ENCODE data around the gene ATXN7. TPM values are rescaled to one million over a fixed set of nuclear protein-coding genes. Genes with fewer than 3 reads are reported as not detected.

The ATXN7 gene
- total and polyA plus RNA-seq, 10 of the 15 experiments (the other 5 are each of a cell fraction or from before 2014, with no cell fraction given), result 0.83 to 24.6 (median 8.5) TPM

DNA sequence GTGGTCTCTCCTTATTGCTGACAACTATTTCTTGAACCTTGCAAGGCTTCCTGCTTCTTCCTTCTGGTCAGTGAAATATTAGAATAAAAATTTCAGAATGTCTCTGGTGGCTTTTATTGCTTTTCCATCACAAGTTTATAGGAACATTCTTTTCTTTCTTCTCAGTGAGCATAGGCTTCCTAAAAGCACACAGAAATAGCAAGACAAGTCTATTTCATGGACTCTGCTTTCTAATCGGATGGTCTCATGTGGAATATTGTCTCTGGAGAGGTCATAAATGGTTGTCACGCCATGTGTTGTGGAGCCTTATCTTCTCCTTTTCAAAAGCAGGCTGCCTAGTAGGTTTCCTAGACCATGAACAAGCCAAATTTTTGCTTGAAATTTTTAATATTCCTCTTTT, 169.4 kb downstream of the ATXN7 start:
- no peaks in the 10 kb centered on the region for H3K79me2 ChIP-seq (ENCODE audit: control insufficient read depth, insufficient read depth, low read length)
- H3K9me3 ChIP-seq (replicated peaks; ENCODE audit: control insufficient read depth, insufficient read depth, low read length), result no peaks in the 10 kb centered on the region; the same call in 2 of the 3 replicates
- no TSS peak for BruUV-seq (replicated peaks)
- ChIA-PET POLR2A (interaction anchor here (0.6 kb wide), 2 partner anchors 450 to 452 kb away, joined by 3 read pairs; no protein-coding TSS in a partner anchor), SMC1A (ENCODE audit: uncharacterized antibody, unreplicated experiment) (interaction anchor here (0.9 to 7.3 kb wide), 3 partner anchors 155 to 451 kb away, joined by 3 to 98 read pairs (median 4); partner anchors contain the start of gene PRICKLE2), CTCF (interaction anchor here (1.0 to 6.3 kb wide), 3 partner anchors 362 to 451 kb away, joined by 3 to 99 read pairs (median 34); no protein-coding TSS in a partner anchor), RAD21 (ENCODE audit: unreplicated experiment) (interaction anchor here (1.0 kb wide), 1 partner anchor 497 kb away, joined by 4 read pairs; no protein-coding TSS in a partner anchor)
- intact Hi-C loops (cut with micrococcal nuclease; ENCODE audit: unreplicated experiment), result loop anchor here (10.0 kb wide), 1 partner anchor 192 kb away; the partner anchor contains the start of gene PRICKLE2
- TF ChIP-seq JUND (IDR thresholded peaks at IDR 0.05; ENCODE audit: low read depth, low read length), result no peak
- TF ChIP-seq SUZ12 (IDR thresholded peaks at IDR 0.05; ENCODE audit: unreplicated experiment), result no peak
- TF ChIP-seq ZNF622 (IDR thresholded peaks at IDR 0.05), result no peak
- no peak for TF ChIP-seq TARDBP (IDR thresholded peaks at IDR 0.05; ENCODE audit: borderline replicate concordance)
- TF ChIP-seq KAT2A (conservative IDR thresholded peaks at IDR 0.05; ENCODE audit: control insufficient read depth, low read depth, low read length), result no peak
- no peak for TF ChIP-seq EGR1 (IDR thresholded peaks at IDR 0.05; ENCODE audit: borderline replicate concordance in 1 of 2, low read depth in 2 of 2, low read length in 2 of 2)
- no peak for TF ChIP-seq CHD2 (IDR thresholded peaks at IDR 0.05; ENCODE audit: borderline replicate concordance, low read depth, low read length)
- WGBS (ENCODE audit: insufficient coverage, insufficient replicate concordance, low lambda C conversion rate, missing lambda C conversion rate), result 62% methylated on average over 2 of the region's 2 CpGs
- no peak overlapping the region for H2AFZ ChIP-seq (ENCODE audit: control insufficient read depth, low read depth, low read length)
- ATAC-seq, result no peak
- no peak overlapping the region for H3K9ac ChIP-seq (ENCODE audit: control insufficient read depth, insufficient read depth, low read length)
- H3K27ac ChIP-seq (ENCODE audit: control insufficient read depth, insufficient read depth), result no peak overlapping the region
- in situ Hi-C loops (cut with MboI), result loop anchor here (5.0 kb wide), 1 partner anchor 449 kb away; no protein-coding TSS in a partner anchor
- H3K4me1 ChIP-seq (ENCODE audit: control insufficient read depth, insufficient read depth, low read length), result no peaks in the 10 kb centered on the region; the same call in 1 of the 2 replicates
- no peaks in the 10 kb centered on the region for H3K27me3 ChIP-seq (replicated peaks in 1 of 2; ENCODE audit: control insufficient read depth in 2 of 2, insufficient read depth in 2 of 2, low read length in 1 of 2)
- H4K20me1 ChIP-seq (ENCODE audit: control insufficient read depth, insufficient read depth), result no peaks in the 10 kb centered on the region
- H3K4me3 ChIP-seq, result no peak overlapping the region
- H3K36me3 ChIP-seq (ENCODE audit: control insufficient read depth in 2 of 2, insufficient read depth in 2 of 2, low read length in 1 of 2), result no peaks in the 10 kb centered on the region
- H3K4me2 ChIP-seq (ENCODE audit: control insufficient read depth, insufficient read depth), result no peak overlapping the region
- no peak for DNase-seq (ENCODE audit: low read depth, low spot score)
- FAIRE-seq, result no peak

DNA sequence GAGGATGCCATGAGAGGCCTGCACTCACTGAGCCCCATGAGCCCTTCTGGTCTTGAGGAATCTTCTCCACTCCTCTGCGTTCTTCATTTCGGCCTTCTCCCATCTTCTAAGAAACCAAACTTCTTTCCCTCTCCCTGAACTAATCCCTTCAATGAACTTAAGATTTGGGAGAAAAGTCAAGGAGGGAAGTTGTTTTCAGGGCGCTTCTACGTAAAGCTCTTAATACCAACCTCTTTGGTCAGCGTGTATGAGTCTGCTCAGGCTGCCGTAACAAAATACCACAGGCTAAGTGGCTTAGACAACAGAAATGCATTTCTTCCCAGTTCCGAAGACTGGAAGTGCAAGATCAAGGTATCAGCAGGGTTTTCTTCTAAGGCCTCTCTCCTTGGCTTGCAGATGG, 173.4 kb downstream of the ATXN7 start:
- no peaks in the 10 kb centered on the region for H3K27me3 ChIP-seq (replicated peaks in 1 of 2; ENCODE audit: control insufficient read depth in 2 of 2, insufficient read depth in 2 of 2, low read length in 1 of 2)
- WGBS (ENCODE audit: insufficient coverage, insufficient replicate concordance, low lambda C conversion rate, missing lambda C conversion rate), result 62% methylated on average over 7 of the region's 7 CpGs
- CTCF ChIA-PET, result interaction anchor here (0.6 to 1.5 kb wide), 2 partner anchors 311 to 676 kb away, joined by 3 read pairs; no protein-coding TSS in a partner anchor
- H3K27ac ChIP-seq (ENCODE audit: control insufficient read depth, insufficient read depth), result no peak overlapping the region
- no peak overlapping the region for H3K4me2 ChIP-seq (ENCODE audit: control insufficient read depth, insufficient read depth)
- SMC1A ChIA-PET (ENCODE audit: uncharacterized antibody, unreplicated experiment), result no interaction called here
- no TSS peak for BruUV-seq (replicated peaks)
- intact Hi-C loops (cut with micrococcal nuclease; ENCODE audit: unreplicated experiment), result loop anchor here (10.0 kb wide), 1 partner anchor 188 kb away; the partner anchor contains the start of gene PRICKLE2
- H3K79me2 ChIP-seq (ENCODE audit: control insufficient read depth, insufficient read depth, low read length), result no peaks in the 10 kb centered on the region
- DNase-seq (ENCODE audit: low read depth, low spot score) (no peak), FAIRE-seq (no peak), ATAC-seq (no peak)
- no peaks in the 10 kb centered on the region for H3K4me1 ChIP-seq (ENCODE audit: control insufficient read depth, insufficient read depth, low read length)
- no peak overlapping the region for H3K4me3 ChIP-seq
- in situ Hi-C loops (cut with MboI), result no loop called here
- POLR2A ChIA-PET, result no interaction called here
- no peak overlapping the region for H2AFZ ChIP-seq (ENCODE audit: control insufficient read depth, low read depth, low read length)
- H4K20me1 ChIP-seq (ENCODE audit: control insufficient read depth, insufficient read depth), result no peaks in the 10 kb centered on the region
- RAD21 ChIA-PET (ENCODE audit: unreplicated experiment), result no interaction called here
- H3K9ac ChIP-seq (ENCODE audit: control insufficient read depth, insufficient read depth, low read length), result no peak overlapping the region
- H3K36me3 ChIP-seq (ENCODE audit: control insufficient read depth in 2 of 2, insufficient read depth in 2 of 2, low read length in 1 of 2), result no peaks in the 10 kb centered on the region
- no peaks in the 10 kb centered on the region; the same call in 2 of the 3 replicates for H3K9me3 ChIP-seq (replicated peaks; ENCODE audit: control insufficient read depth, insufficient read depth, low read length)
- no peak for TF ChIP-seq NFYB (IDR thresholded peaks at IDR 0.05; ENCODE audit: insufficient read depth, low read depth, low read length)
- no peak for TF ChIP-seq IKZF2 (IDR thresholded peaks at IDR 0.05)
- TF ChIP-seq KAT2A (conservative IDR thresholded peaks at IDR 0.05; ENCODE audit: control insufficient read depth, low read depth, low read length), result no peak
- TF ChIP-seq KLF5 (IDR thresholded peaks at IDR 0.05; ENCODE audit: partially characterized antibody), result no peak
- no peak for TF ChIP-seq ZNF384 (IDR thresholded peaks at IDR 0.05; ENCODE audit: borderline replicate concordance, low read depth, low read length)
- TF ChIP-seq SREBF1 (IDR thresholded peaks at IDR 0.05; ENCODE audit: low read length), result no peak
- TF ChIP-seq BMI1 (IDR thresholded peaks at IDR 0.05; ENCODE audit: borderline replicate concordance), result no peak
- TF ChIP-seq EGR1 (IDR thresholded peaks at IDR 0.05; ENCODE audit: borderline replicate concordance in 1 of 2, low read depth in 2 of 2, low read length in 2 of 2), result no peak
- TF ChIP-seq, protein P1, sequence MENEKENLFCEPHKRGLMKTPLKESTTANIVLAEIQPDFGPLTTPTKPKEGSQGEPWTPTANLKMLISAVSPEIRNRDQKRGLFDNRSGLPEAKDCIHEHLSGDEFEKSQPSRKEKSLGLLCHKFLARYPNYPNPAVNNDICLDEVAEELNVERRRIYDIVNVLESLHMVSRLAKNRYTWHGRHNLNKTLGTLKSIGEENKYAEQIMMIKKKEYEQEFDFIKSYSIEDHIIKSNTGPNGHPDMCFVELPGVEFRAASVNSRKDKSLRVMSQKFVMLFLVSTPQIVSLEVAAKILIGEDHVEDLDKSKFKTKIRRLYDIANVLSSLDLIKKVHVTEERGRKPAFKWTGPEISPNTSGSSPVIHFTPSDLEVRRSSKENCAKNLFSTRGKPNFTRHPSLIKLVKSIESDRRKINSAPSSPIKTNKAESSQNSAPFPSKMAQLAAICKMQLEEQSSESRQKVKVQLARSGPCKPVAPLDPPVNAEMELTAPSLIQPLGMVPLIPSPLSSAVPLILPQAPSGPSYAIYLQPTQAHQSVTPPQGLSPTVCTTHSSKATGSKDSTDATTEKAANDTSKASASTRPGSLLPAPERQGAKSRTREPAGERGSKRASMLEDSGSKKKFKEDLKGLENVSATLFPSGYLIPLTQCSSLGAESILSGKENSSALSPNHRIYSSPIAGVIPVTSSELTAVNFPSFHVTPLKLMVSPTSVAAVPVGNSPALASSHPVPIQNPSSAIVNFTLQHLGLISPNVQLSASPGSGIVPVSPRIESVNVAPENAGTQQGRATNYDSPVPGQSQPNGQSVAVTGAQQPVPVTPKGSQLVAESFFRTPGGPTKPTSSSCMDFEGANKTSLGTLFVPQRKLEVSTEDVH (IDR thresholded peaks at IDR 0.05; ENCODE audit: low read depth, partially characterized antibody), result no peak
- TF ChIP-seq FOXK2 (IDR thresholded peaks at IDR 0.05), result no peak

All from GM12878 (cell line).